Stimulated activated CD4-positive, alpha-beta T cell treated with anti-CD3 and anti-CD28 coated beads, Interleukin-1b, Interleukin-23, amount 100 ng/mL, for 24 hours (primary cell): ENCODE measurements around the gene PALD1.

ENCODE experiments used
- DNase-seq, 4 experiments: peaks; one replicate each; pipeline ENCODE4 v3.0.0-alpha.2; 2020; ENCODE audit warnings: low read depth in 4 of 4, low spot score in 1 of 4

Gene PALD1

GRCh38 chr10:70457759-70458305 is 20.7 kb upstream of the PALD1 start:
- DNase-seq: no peak

- DNase-seq: peak in 2 of 4 experiments; percentile 41 to 44
Observed at GRCh38 chr10:70458329-70459060, 20.1 kb upstream of the PALD1 start.

- DNase-seq: no peak
Observed at GRCh38 chr10:70459061-70459773, 19.4 kb upstream of the PALD1 start.

GRCh38 chr10:70459774-70460490 is 18.6 kb upstream of the PALD1 start:
- no peak for DNase-seq

GRCh38 chr10:70461397-70462348 is 16.9 kb upstream of the PALD1 start:
- DNase-seq: peak in 2 of 4 experiments; percentile 28 to 30

GRCh38 chr10:70462349-70462984 is 16.1 kb upstream of the PALD1 start:
- no peak for DNase-seq

GRCh38 chr10:70465278-70465677 is 13.3 kb upstream of the PALD1 start:
- DNase-seq: no peak

GRCh38 chr10:70465832-70466231 is 12.7 kb upstream of the PALD1 start:
- DNase-seq: no peak

GRCh38 chr10:70466951-70467350 is 11.6 kb upstream of the PALD1 start:
- DNase-seq: no peak

- DNase-seq: no peak
Observed at GRCh38 chr10:70472799-70473454, 5.6 kb upstream of the PALD1 start.

GRCh38 chr10:70474780-70475179 is 3.8 kb upstream of the PALD1 start:
- DNase-seq: no peak

- no peak for DNase-seq
Observed at GRCh38 chr10:70475661-70476060, 2.9 kb upstream of the PALD1 start.

GRCh38 chr10:70476249-70477035 is 2.1 kb upstream of the PALD1 start:
- no peak for DNase-seq

- DNase-seq: peak; percentile 41 to 69 (median 51)
Observed at GRCh38 chr10:70477661-70478162, 855 bp upstream of the PALD1 start.

GRCh38 chr10:70479165-70479581 is 606 bp downstream of the PALD1 start:
- DNase-seq: no peak

- DNase-seq: no peak
Observed at GRCh38 chr10:70479626-70480238, 1.2 kb downstream of the PALD1 start.

- DNase-seq: no peak
Observed at GRCh38 chr10:70480239-70480861, 1.8 kb downstream of the PALD1 start.

- no peak for DNase-seq
Observed at GRCh38 chr10:70481105-70481504, 2.5 kb downstream of the PALD1 start.
